ENCODE data around the gene SLC18B1. TPM values are rescaled to one million over a fixed set of nuclear protein-coding genes. Genes with fewer than 3 reads are reported as not detected.

Gene SLC18B1
- total and polyA plus RNA-seq, 10 of the 15 experiments (the other 5 are each of a cell fraction or from before 2014, with no cell fraction given) = 3.5 to 11.8 (median 7.1) TPM

DNA sequence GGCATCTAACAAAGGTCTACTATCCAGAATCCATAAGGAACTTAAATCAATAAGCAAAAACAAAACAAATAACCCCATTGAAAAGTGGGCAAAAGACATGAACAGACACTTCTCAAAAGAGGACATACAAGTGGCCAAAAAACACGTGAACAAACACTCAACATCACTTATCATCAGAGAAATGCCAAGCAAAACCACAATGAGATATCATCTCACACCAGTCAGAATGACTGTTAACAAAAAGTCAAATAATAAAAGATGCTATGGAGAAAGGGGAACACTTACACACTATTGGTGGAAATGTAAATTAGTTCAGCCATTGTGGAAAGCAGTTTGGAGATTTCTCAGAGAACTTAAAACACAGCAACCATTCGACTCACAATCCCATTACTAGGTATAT, 65.2 kb downstream of the SLC18B1 start (continued):
- no peak for TF ChIP-seq ZBTB4 (CRISPR knock-in tag; IDR thresholded peaks at IDR 0.05)
- TF ChIP-seq ZNF592 (IDR thresholded peaks at IDR 0.05) = no peak

DNA sequence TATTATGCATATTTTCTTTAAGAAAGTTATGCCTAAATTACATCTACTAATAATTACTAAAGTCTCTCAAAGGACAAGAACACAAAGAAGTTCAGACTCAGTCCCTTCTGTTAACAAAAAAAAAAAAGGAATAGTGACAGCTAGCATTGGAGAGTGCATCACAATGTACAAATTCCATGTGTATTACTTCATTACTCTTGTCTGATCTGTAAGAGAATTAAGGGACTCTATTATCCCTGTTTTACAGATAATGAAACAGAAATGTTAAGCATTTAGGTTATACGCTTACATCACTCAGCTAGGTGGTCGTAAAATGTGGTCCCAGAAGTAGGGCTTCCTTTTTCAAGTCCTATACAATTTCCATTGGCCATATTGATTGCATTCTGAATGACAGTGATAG, 67.4 kb downstream of the SLC18B1 start:
- POLR2A ChIA-PET = no interaction called here
- no peak for ATAC-seq
- WGBS (ENCODE audit: insufficient coverage, insufficient replicate concordance, low lambda C conversion rate, missing lambda C conversion rate) = 50% methylated on average over 2 of the region's 2 CpGs
- TF ChIP-seq ZBED1 (IDR thresholded peaks at IDR 0.05; ENCODE audit: borderline replicate concordance) (no peak), CBX5 (IDR thresholded peaks at IDR 0.05; ENCODE audit: low read depth) (no peak), MEF2B (IDR thresholded peaks at IDR 0.05; ENCODE audit: partially characterized antibody, poor library complexity, severe bottlenecking) (no peak), NFXL1 (IDR thresholded peaks at IDR 0.05; ENCODE audit: borderline replicate concordance) (no peak), BHLHE40 (IDR thresholded peaks at IDR 0.05; ENCODE audit: borderline replicate concordance in 1 of 2, low read depth in 2 of 2, low read length in 1 of 2) (no peak), CEBPB (IDR thresholded peaks at IDR 0.05; ENCODE audit: borderline replicate concordance in 1 of 2, low read depth in 2 of 2, low read length in 2 of 2) (no peak), FOS (IDR thresholded peaks at IDR 0.05; ENCODE audit: borderline replicate concordance, extremely low read depth, insufficient read length) (no peak), KDM1A (IDR thresholded peaks at IDR 0.05; ENCODE audit: borderline replicate concordance) (no peak)
- TF ChIP-seq, protein P1, sequence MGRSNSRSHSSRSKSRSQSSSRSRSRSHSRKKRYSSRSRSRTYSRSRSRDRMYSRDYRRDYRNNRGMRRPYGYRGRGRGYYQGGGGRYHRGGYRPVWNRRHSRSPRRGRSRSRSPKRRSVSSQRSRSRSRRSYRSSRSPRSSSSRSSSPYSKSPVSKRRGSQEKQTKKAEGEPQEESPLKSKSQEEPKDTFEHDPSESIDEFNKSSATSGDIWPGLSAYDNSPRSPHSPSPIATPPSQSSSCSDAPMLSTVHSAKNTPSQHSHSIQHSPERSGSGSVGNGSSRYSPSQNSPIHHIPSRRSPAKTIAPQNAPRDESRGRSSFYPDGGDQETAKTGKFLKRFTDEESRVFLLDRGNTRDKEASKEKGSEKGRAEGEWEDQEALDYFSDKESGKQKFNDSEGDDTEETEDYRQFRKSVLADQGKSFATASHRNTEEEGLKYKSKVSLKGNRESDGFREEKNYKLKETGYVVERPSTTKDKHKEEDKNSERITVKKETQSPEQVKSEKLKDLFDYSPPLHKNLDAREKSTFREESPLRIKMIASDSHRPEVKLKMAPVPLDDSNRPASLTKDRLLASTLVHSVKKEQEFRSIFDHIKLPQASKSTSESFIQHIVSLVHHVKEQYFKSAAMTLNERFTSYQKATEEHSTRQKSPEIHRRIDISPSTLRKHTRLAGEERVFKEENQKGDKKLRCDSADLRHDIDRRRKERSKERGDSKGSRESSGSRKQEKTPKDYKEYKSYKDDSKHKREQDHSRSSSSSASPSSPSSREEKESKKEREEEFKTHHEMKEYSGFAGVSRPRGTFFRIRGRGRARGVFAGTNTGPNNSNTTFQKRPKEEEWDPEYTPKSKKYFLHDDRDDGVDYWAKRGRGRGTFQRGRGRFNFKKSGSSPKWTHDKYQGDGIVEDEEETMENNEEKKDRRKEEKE (IDR thresholded peaks at IDR 0.05) = no peak

More for the DNA sequence above, 67.4 kb downstream of the SLC18B1 start:
- no peak for DNase-seq (ENCODE audit: low read depth, low spot score)
- Histone ChIP-seq H2AFZ (ENCODE audit: control insufficient read depth, low read depth, low read length) (no peak overlapping the region), H3K4me3 (no peak overlapping the region), H3K4me2 (ENCODE audit: control insufficient read depth, insufficient read depth) (no peak overlapping the region), H3K36me3 (ENCODE audit: control insufficient read depth in 2 of 2, insufficient read depth in 2 of 2, low read length in 1 of 2) (no peaks in the 10 kb centered on the region), H3K9ac (ENCODE audit: control insufficient read depth, insufficient read depth, low read length) (no peak overlapping the region), H3K27me3 (replicated peaks in 1 of 2; ENCODE audit: control insufficient read depth in 2 of 2, insufficient read depth in 2 of 2, low read length in 1 of 2) (no peaks in the 10 kb centered on the region), H3K9me3 (replicated peaks; ENCODE audit: control insufficient read depth, insufficient read depth, low read length) (no peaks in the 10 kb centered on the region), H3K27ac (ENCODE audit: control insufficient read depth, insufficient read depth) (no peak overlapping the region), H3K4me1 (ENCODE audit: control insufficient read depth, insufficient read depth, low read length) (peaks cover 6% of the 10 kb centered on the region; the same call in 1 of the 2 replicates), H3K79me2 (ENCODE audit: control insufficient read depth, insufficient read depth, low read length) (no peaks in the 10 kb centered on the region), H4K20me1 (ENCODE audit: control insufficient read depth, insufficient read depth) (no peaks in the 10 kb centered on the region)
- CTCF ChIA-PET = interaction anchor here (1.1 kb wide), 1 partner anchor 68 kb away, joined by 3 read pairs; the partner anchor contains the start of gene SLC18B1
- RAD21 ChIA-PET (ENCODE audit: unreplicated experiment) = no interaction called here
- in situ Hi-C loops (cut with MboI) = no loop called here
- no TSS peak for BruUV-seq (replicated peaks)
- FAIRE-seq = no peak
- intact Hi-C loops (cut with micrococcal nuclease; ENCODE audit: unreplicated experiment) = no loop called here
- SMC1A ChIA-PET (ENCODE audit: uncharacterized antibody, unreplicated experiment) = interaction anchor here (0.6 to 2.1 kb wide), 2 partner anchors 10 to 18 kb away, joined by 3 to 7 read pairs; no protein-coding TSS in a partner anchor

Measured in GM12878 (cell line).